Neural crest cell (in vitro differentiated cells): ENCODE data around the gene PFKP. TPM values are rescaled to one million over a fixed set of nuclear protein-coding genes. Genes with fewer than 3 reads are reported as not detected.

ENCODE experiments used
- DNase-seq: peaks from one replicate; pipeline ENCODE4 v3.0.0; 2021; ENCODE audit warnings: low read depth, mixed read lengths, low spot score
- H3K27ac Mint-ChIP-seq: one replicate; pipeline ENCODE4 v1.8.0; 2021; ENCODE audit warnings: mild to moderate bottlenecking, mixed read lengths; ENCODE audit not compliant: unreplicated experiment
- H3K27me3 Mint-ChIP-seq: 2 replicates; pipeline ENCODE4 v1.8.0; 2021; ENCODE audit warnings: low read depth, mild to moderate bottlenecking, mixed read lengths
- H3K36me3 Mint-ChIP-seq: 2 replicates; pipeline ENCODE4 v1.8.0; 2021; ENCODE audit warnings: low read depth, mild to moderate bottlenecking, mixed read lengths
- H3K4me1 Mint-ChIP-seq: 2 replicates; pipeline ENCODE4 v1.8.0; 2021; ENCODE audit warnings: mixed read lengths
- H3K4me3 Mint-ChIP-seq: one replicate; pipeline ENCODE4 v1.8.0; 2021; ENCODE audit warnings: mild to moderate bottlenecking, mixed read lengths
- H3K9me3 Mint-ChIP-seq: 2 replicates; pipeline ENCODE4 v1.8.0; 2021; ENCODE audit warnings: mixed read lengths
- CTCF ChIP-seq: fragments of 200-600 bp; sonication (generic); conservative IDR thresholded peaks from 2 replicates; pipeline ENCODE4 v1.5.0; 2021; ENCODE audit warnings: antibody characterized with exemption, mild to moderate bottlenecking
- total RNA-seq: library from RNA; stranded (reverse); gene quantifications from 2 replicates; pipeline ENCODE4 v1.2.1, GENCODE V29; 2021

The PFKP gene
- total RNA-seq, 1 donor from 2014 or later = 18.9 TPM

GRCh38 chr10:3173171-3173878, 106.0 kb downstream of the PFKP start:
- TF ChIP-seq CTCF = no peak
- H3K4me1 Mint-ChIP-seq = peaks cover 22% of the 10 kb centered on the region
- H3K9me3 Mint-ChIP-seq = peaks cover 3% of the 10 kb centered on the region
- no peak overlapping the region for H3K27ac Mint-ChIP-seq
- no peak for DNase-seq
- peaks cover 4% of the 10 kb centered on the region for H3K27me3 Mint-ChIP-seq
- peak overlapping the region; percentile 90 for H3K4me3 Mint-ChIP-seq
- peaks cover 5% of the 10 kb centered on the region for H3K36me3 Mint-ChIP-seq

GRCh38 chr10:3178042-3178441, 110.7 kb downstream of the PFKP start:
- no peak overlapping the region for H3K27ac Mint-ChIP-seq
- no peak overlapping the region for H3K4me3 Mint-ChIP-seq
- DNase-seq = no peak
- peaks cover 2% of the 10 kb centered on the region for H3K4me1 Mint-ChIP-seq
- no peaks in the 10 kb centered on the region for H3K36me3 Mint-ChIP-seq
- peaks cover under 1% of the 10 kb centered on the region for H3K9me3 Mint-ChIP-seq
- peaks cover 11% of the 10 kb centered on the region for H3K27me3 Mint-ChIP-seq
- TF ChIP-seq CTCF = no peak

GRCh38 chr10:3179174-3179573, 111.8 kb downstream of the PFKP start:
- Mint-ChIP-seq H3K27ac (no peak overlapping the region), H3K27me3 (peaks cover 17% of the 10 kb centered on the region), H3K4me3 (no peak overlapping the region), H3K4me1 (no peaks in the 10 kb centered on the region), H3K36me3 (no peaks in the 10 kb centered on the region), H3K9me3 (no peaks in the 10 kb centered on the region)
- no peak for DNase-seq
- no peak for TF ChIP-seq CTCF

GRCh38 chr10:3180355-3181025, 113.1 kb downstream of the PFKP start:
- Mint-ChIP-seq H3K9me3 (peaks cover 2% of the 10 kb centered on the region), H3K27me3 (peaks cover 13% of the 10 kb centered on the region), H3K4me3 (no peak overlapping the region), H3K27ac (no peak overlapping the region), H3K36me3 (peaks cover 2% of the 10 kb centered on the region), H3K4me1 (no peaks in the 10 kb centered on the region)
- no peak for TF ChIP-seq CTCF
- no peak for DNase-seq

- Mint-ChIP-seq H3K36me3 (peaks cover 2% of the 10 kb centered on the region), H3K27ac (no peak overlapping the region), H3K4me3 (no peak overlapping the region), H3K27me3 (peaks cover 13% of the 10 kb centered on the region), H3K9me3 (peaks cover 2% of the 10 kb centered on the region), H3K4me1 (peaks cover 17% of the 10 kb centered on the region)
- no peak for TF ChIP-seq CTCF
- no peak for DNase-seq
Measured at GRCh38 chr10:3185386-3185785, 118.0 kb downstream of the PFKP start.
